HG03457 (cell line): ENCODE results near the gene JRKL.
"Not testable (repeated sequence)": the region's sequence is repeated elsewhere in the genome, so short reads cannot be mapped to it uniquely, and the experiment has no call there.

Experiments used
- ATAC-seq: cut with Tn5 transposase; IDR thresholded peaks from one replicate; pipeline ENCODE4 v1.9.1; 2021; ENCODE audit warnings: moderate number of reproducible peaks; ENCODE audit not compliant: unreplicated experiment

JRKL gene

GRCh38 chr11:96393753-96394348, 4.0 kb downstream of the JRKL start:
- ATAC-seq = no peak

- no peak for ATAC-seq
Measured at GRCh38 chr11:96394773-96395172, 5.0 kb downstream of the JRKL start.

- no peak for ATAC-seq
Measured at GRCh38 chr11:96396637-96397036, 6.8 kb downstream of the JRKL start.

GRCh38 chr11:96397863-96398262, 8.1 kb downstream of the JRKL start:
- no peak for ATAC-seq

GRCh38 chr11:96400697-96401096, 10.9 kb downstream of the JRKL start:
- no peak for ATAC-seq

- not testable (repeated sequence) for ATAC-seq
Measured at GRCh38 chr11:96411412-96411811, 21.6 kb downstream of the JRKL start.

- no peak for ATAC-seq
Measured at GRCh38 chr11:96412761-96413381, 23.1 kb downstream of the JRKL start.

DNA sequence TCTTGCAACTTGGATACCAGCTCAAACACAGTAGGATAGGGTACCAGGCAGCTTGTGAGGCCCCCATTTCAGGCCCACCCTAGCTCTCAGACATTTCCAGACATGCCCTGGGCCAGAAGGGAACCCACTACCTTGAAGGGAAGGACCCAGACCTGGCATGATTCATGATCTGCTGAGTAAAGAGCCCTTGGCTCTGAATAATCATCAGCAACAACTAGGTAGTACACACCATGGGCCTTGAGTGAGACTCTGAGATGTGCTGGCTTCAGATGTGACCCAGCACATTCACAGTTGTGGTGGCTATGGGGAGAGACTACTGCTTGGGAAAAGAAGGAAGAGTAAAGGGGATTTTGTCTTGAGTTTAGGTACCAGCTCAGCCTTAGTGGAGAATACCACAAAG, 23.6 kb downstream of the JRKL start:
- no peak for ATAC-seq

GRCh38 chr11:96424693-96425092, 34.9 kb downstream of the JRKL start:
- ATAC-seq = no peak

DNA sequence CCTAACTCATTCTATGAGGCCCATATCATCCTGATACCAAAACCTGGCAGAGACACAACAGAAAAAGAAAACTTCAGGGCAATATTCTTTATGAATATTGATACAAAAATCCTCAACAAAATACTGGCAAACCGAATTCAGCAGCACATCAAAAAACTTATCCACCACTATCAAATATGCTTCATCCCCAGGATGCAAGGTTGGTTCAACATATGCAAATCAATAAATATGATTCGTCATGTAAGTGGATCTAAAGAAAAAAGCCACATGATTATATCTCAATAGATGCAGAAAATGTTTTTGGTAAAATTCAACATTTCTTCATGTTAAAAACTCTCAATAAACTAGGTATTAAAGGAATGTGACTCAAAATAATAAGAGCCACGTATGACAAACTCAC, 40.9 kb downstream of the JRKL start:
- ATAC-seq = no peak

DNA sequence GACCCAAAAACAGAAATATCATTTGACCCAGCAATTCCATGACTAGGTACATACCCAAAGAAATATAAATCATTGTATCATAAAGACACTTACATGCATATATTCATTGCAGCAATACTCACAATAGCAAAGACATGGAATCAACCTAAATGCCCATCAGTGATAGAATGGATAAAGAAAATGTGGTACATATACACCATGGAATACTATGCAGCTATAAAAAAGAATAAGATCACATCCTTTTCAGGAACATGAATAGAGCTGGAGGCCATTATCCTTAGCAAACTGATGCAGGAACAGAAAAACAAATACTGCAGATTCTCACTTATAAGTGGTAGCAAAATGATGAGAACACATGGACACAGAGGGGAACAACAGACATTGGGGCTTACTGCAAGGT, 42.8 kb downstream of the JRKL start:
- ATAC-seq = not testable (repeated sequence)
